ENCODE results near the gene NDUFAB1.

DNA sequence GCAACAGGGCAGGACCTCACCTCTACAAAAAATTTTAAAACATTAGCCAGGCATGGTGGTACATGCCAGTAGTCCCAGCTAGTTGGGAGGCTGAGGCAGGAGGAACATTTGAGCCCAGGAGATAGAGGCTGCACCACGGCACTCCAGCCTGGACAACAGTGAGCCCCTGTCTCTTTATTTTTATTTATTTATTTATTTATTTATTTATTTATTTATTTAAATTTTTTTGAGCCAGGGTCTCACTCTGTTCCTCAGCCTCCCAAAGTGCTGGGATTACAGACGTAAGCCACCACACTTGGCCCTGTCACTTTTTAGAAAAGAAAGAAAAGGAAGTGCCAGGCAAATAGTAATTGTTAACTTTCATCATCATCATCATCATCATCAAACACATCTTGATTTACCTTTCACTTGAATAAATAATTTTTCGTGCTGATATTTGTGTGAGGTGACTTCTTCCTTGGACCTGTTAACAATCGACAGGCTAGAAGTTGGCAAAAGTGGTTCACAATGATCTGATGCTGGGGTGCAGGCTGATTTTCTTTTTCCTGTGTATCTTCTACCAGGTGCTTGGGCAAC, 38.4 kb upstream of the NDUFAB1 start:
- TF ChIP-seq POLR2A (IDR thresholded peaks at IDR 0.05) = no peak
- TF ChIP-seq CTCF (IDR thresholded peaks at IDR 0.05) = no peak
- no peak for TF ChIP-seq POLR2AphosphoS5 (IDR thresholded peaks at IDR 0.05)
